NCI-H748 treated with DMSO at 0.1 percent for 48 hours (cell line): ENCODE data around the gene COPG1.

Experiments
- DNase-seq: peaks from one replicate; lab custom pipeline; 2025; lab: John Stamatoyannopoulos, UW

The COPG1 gene

DNA sequence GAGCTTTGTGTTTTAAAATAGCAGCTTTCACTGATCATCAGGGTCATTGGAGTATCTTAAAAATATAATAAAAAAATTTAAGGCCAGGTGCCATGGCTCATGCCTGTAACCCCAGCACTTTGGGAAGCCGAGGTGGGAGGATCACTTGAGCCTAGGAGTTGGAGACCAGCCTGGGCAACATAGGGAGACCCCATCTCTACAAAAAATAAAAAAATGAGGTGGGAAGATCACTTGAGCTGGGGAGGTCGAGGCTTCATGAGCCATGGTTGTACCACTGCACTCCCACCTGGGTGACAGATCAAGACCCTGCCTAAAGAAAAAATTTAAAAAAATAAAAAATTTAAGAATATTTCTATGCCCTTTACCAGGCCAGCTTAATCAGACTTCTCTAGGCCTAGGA lies 30.8 kb downstream of the COPG1 start:
- no peak for DNase-seq

DNA sequence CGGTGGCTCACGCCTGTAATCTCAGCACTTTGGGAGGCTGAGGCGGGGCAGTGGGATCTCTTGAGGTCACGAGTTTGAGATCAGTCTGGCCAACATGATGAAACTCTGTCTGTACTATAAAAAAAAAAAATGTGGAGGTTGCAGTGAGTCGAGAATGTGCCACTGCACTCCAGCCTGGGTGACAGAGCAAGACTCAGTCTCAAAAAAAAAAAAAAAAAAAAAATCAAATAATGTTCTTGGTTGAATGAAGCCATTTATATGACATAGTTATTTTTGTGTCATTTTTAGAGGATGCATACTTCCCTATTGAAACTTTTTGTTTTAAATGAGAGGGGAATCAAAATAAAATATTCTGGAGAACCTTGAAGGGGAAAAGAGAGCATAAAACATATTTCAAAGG lies 32.3 kb downstream of the COPG1 start:
- DNase-seq: no peak

DNA sequence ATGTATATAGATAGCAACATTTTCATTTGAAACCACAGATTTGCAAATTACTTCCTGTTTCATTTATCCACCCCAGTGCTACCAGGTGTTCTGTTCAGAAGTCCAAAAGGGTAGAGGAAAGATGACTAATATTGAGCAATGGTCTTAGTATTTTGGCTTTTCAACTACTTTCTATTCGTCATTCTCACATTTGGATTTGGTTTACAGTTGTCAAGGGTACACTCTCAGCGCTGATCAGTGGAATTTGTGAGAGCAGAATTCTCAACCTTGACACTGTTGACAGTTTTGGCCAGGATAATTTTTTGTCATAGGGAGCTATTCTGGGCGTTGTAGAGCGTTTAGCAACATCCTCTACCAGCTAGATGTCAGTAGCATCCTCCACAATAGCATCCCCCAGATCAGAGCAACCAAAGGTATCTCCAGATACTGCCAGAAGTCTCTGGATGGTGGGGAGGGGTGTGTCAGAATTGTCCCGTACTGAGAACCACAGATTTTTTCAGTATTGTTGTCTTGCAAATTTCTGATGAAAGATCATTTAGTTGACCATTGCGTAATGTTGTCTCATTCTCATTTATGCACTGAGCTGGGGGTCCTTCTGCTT lies 33.4 kb downstream of the COPG1 start:
- DNase-seq: no peak

DNA sequence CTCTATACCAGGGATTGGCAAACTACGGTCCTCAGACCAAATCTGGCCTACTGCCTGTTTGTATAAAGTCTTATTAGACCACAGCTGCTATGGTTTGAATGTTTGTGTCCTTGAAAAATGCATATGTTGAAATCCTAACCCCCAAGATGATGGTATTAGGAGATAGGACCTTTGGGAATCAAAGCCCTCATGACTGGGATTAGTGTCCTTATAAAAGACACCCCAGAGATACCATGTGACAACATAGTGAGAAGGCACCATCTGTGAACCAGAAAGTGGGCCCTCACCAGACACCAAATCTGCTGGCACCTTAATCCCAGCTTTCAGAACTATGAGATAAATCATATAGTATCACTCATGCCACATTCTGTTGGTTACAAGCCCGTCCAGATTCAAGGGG lies 36.7 kb downstream of the COPG1 start:
- DNase-seq: no peak

DNA sequence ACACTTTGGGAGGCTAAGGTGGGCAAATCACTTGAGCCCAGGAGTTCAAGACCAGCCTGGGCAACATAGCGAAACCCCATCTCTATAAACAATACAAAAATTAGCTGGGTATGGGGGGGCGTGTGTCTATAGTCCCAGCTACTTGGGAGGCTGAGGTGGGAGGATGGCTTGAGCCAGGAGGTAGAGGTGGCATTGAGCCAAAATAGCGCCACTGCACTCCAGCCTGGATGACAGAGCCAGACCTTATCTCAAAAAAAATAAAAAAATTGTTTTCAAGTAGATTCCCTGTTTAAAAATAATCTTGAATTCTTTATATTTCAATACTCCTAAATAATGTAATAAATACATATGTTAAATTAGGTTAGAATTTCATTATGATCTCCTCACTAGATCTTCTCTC lies 39.0 kb downstream of the COPG1 start:
- DNase-seq: no peak

DNA sequence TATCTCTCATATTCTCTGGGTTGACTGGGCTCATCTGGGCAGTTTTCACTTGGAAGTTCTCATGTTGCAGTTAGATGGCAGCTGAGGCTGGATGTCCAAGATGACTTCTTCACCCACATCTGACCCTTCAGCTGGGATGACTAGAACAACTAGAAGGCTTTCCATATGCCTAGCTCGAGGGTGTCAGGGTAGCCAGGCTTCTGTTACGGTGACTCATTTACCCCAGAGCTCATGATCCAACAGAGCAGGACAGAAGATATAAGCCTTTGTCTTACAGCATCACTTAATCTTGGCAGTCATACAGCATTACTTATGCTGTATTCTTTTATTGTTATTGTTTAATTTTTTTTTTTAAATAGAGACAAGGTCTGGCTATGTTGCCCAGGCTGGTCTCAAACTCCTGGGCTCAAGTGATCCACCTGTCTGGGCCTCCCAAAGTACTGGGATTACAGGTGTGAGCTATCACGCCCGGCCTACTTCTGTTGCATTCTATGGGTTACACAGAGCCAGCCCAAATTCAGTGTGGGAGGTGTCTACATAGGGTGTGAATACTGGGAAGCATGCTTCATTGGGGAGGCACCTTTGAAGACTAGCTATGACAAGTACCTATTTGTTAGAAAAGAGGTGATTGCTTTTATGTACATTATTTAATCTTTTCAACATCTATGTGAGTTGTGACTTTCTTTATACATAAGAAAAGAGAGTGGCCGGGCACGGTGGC lies 40.0 kb downstream of the COPG1 start:
- DNase-seq: no peak

DNA sequence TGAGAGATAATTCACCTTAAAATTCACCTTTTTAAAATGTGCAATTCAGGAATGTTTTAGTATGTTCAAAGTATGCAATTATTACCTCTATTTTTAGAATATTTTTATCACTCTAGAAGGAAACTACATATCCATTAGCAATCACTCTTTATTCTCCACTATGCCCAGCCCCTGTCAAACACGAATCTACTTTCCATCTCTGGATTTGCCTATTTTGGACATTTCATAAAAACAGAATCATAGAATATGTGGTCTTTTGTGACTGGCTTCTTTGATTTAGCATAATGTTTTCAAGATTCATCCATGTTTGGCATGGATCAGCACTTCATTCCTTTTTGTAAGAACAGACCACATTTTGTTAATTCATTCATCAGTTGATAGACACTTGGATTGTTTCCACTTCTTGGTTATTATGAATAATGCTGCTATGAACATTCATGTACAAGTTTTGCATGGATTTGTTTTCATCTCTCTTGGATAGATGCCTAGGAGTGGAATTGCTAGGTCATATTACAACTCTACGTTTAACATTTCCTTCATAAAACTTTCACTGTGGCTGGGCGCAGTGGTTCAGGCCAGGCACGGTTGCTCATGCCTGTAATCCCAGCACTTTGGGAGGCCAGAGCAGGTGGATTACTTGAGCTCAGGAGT lies 42.0 kb downstream of the COPG1 start:
- no peak for DNase-seq

DNA sequence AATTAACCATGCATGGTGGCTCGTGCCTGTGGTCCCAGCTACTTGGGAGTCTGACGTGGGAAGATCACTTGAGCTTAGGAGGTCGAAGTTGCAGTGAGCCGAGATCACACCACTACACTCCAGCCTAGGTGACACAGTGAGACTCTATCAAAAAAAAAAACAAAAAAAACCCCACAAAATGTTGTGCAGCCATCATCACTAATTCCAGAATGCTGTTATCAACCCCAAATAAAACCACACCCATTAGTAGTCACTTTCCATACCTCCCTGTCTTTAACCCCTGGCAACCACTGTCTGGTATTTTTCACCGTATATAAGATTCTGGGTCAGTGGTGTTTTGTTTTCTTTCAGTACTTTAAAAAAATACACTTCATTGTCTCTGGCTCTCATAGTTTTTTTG lies 45.9 kb downstream of the COPG1 start:
- DNase-seq: no peak

DNA sequence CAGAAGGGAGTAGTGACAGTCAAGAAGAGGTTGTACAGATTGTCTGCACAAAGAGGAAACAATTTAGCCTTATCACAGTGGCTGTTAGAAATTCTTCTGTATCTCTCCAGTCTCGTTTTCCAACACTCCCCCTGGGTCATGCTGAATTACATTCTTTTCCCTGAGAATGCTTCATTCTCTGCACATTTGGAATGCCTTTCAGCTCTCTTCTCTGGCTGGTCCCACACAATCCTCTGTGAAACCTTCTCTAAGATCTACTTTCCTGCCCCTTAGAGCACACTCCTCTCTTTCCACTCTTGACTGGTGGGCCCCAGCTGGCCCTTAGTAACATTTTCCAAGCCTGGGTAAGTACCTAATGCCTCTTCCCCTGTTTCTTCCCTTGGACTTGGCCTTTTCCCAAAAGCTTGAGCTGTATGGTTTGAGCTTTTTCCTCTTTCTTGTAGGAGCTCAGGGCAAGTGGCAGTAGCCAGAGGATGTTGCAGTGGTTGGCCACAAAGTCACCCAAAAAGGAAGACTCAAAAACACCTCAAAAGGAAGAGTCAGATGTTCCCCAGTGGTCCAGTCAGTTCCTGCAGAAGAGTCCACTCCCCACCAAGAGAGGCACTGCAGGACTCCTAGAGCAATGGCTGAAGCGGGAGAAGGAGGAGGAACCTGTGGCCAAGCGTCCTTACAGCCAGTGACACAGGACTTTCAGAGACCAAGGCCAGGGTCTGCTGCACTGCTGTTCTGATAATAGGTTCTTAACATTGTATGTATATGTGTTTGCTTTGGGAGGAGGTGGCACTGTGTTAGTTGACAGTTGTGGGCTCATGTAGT lies 54.9 kb downstream of the COPG1 start:
- DNase-seq: no peak

DNA sequence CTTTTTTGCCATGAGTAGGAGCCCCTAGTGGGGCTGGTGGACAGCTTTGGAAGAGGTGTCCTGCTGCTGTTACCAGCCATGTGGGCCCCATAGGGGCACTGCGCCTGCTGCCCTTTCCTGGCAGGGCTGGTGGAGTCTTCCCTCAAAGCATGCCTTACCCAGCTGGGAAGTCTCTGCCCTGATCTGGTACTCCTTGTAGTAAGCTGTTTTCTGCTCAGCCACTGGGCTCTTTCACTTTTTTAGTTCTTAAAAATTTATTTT lies 55.5 kb downstream of the COPG1 start:
- DNase-seq: no peak

DNA sequence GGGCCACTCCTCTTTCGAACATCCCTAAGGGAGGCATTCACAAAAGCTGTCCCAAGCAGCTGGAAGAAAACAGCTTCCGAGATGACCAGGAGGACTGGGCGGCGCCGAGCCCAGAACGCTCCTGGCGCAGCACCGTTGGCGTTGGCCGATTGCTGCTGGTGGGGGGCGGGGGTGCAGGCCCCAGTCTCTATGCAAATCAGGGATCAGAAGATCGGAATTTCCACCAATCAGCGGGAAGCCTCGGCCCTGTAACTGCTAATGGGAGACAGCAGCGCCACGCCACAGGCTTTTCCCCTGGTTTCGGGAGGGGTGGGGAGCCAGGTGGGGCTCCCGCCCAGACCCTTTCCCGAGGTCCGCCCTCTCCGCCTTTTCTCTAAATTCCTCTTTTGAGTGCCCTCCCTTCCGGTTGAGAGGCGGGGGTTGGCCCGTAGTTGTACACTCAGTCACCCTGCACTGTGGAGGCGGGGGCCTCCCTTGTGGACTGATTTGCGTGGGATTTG lies 56.2 kb downstream of the COPG1 start:
- DNase-seq: peak; percentile 55

DNA sequence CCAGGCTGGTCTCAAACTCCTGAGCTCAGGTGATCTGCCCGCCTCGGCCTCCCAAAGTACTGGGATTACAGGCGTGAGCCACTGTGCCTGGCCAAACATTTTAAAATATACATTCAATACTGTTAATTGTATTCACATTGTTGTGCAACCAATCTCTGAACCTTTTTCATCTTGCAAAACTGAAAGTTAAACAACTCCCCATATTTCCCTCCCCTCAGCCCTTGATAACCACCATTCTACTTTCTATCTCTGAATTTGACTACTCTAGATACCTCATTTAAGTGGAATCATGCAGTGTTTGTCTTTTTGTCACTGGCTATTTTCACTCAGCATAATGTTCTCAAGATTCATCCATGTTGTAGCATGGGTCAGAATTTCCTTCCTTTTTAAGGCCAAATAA lies 59.2 kb downstream of the COPG1 start:
- no peak for DNase-seq

DNA sequence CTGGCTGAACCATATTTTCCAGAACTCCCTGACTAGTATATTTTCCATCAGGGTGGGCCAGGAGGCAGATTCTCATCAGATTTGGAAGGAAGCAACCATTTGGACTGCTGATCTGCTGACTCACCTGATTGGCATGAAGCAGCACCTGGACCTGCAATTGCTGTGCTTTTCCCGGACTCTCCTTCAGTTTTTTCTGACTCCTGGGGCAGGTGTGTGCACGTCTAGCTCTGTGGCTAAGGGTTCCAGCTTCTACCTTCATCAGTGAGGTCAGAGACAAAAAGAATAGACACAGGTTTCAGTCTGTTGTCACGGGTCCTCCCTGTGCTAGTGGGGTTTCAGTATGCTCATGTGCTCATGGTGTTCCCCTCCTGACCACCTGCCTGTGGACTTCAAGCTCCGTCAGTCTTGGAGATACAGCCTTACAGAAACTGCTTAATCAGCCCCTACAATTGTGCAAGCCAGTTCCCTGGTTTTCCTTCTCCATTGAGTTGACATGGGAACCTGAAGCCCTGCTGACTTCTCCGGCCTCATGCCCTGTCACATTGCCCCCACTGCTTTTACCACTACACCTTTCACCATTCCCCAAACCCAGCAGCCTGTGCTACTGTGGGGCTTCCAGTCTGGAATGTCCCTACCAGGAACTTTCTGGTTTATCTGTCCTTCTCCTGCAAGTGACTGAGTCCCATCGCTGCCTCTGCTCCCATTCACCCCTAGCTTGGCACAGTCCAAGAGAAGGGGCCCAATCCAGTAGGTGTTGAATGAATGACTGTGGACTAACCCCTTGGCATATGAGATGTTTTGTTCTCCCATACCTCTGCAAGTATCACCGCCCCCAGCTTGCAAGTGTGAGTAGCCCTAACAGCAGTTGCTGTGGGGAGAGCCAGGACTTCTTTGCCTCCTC lies 61.0 kb downstream of the COPG1 start:
- no peak for DNase-seq

DNA sequence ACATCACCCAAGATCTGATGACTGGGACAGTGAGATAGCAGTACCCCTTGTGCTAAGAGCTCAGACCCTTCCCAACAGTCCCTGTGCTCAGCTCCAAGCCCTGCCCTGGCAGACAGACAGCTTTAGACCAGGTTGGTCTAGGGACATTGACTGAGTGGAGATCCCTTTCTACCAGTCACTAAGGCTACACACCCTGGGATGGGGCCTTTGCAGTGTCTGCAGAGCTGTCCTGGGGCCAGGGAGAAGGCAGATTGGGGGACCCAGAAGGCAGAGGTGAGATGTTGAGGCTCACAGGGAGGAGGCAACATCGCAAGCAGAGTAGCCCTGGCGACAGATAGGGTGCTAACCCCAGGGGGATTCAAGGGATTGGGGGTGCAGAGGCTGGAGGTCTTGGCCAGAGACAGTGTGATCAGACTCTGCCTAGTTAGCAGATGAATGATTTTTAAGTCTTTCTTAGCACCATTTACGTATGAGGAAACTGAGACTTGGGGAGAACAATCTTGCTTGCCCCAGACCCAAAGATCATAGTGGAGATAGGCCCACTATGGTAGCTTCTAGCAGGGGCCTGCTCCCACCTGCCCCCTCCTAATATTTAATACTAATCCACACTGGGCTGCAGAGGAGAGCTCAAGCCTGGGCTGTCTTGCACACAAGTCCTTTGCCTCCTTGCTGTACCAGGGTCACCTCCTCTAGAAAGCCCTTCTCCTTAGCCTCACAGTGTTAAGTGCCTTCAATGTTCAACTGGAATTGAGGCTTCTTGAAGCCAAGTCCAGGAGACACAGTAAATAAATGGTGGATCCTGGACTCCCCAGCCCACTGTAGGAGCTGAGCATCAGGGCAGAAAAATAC lies 61.9 kb downstream of the COPG1 start:
- no peak for DNase-seq

DNA sequence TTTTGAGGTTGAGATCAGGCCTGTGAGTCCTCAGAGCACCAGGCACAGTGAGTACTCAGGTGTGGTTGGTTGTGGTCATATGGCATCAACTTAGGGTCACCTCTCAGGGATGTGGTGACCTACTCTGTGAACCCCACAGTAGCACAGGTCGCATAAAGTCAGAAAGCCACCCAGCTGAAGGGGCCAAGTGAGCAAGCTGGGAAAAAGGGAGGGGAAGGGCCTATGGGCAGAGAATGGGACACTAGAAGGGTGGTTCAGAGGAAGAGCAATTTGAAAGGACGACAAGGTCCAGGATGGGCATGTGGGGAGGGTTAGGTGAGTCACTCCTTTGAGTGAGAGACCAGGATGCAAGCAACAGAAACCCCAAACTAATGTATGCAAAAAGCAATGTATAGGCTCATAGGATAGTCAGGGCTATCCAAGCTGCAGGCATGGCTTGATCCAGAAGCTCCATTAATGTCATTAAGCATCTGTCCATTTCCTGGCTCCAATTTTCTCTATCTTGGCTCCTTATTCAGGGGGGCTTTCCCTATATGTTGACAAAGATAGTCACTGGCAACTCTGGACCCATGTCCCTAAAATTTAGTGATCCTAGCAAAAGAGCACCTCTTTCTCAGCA lies 62.7 kb downstream of the COPG1 start:
- DNase-seq: no peak

DNA sequence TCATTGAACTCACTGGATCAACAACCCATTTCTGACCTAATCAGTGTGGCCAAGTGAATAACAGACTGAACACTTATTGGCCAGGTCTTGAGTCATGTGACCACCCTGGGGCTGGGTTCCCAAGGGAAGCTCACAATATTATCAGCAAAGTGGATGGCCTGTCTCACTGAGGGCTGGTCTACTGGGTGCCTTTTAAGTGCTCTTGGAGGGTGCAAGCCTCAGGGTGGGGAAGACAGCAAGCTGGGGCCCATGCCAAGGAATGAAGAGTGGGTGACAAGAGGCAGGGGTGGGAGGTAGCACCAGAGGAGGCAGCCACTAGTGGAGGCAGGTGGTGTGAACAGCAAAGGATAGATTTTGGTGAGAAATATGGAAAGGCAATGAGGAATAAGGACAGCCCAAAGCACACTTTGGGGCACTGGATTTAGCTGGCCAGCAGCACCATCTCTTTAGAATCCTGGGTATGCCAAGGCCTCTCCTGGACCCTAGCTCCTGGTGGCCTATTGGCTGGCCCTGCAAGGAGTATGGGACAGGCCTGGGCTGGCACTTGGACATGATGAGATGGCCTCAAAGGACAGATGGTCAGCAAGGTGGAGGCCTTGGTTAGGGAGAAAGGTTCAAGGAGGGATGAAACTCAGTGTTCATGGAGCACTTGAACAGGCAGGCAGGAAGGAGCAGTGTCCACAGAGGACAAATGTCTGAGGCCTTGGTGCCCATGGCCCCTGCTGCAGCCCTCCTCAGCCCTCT lies 63.4 kb downstream of the COPG1 start:
- no peak for DNase-seq

DNA sequence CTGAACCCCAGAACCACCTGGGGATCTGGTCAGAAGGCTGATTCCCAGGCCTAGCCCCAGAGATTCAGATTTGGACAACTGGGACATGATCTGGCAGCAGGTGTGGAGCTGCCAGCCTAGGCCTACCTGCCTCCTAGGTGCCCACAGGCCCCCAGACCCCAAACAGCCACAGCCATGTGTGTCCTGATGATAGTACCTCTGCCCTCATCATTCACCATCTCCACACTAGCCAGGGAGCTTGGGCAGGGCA lies 63.9 kb downstream of the COPG1 start:
- no peak for DNase-seq

DNA sequence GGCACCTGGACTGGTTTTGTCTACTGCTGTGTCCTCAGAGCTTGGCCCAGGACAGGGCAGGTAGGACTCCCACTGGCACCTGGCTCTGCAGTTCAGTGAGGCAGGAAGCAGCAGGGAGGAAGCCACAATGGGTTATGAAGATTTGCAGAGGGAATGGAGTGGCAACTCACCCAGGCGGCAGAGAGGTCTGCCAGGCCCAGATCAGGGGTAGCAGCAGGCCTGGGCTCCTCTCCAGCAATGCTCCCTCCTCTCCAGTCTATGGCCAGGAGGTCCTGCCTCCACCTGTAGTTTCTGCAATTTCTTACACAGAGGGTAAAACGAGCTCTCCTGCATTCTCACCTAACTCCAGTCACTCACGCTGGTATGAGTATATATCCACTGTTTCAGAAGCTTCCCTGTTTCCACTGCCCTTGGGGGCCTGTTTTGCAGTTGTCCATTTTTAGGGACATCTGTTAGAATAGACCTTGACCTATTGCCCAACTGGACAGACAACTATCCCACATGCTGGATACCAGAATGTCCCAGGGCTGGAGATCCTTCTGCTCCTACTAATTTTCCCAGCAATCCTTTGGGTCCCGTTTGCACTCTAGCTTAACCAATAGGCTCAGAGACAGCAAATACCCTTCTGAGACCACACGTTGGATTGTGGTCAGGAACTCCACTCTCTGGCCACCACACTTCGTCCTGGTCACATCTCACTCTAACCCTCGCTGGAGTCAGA lies 64.4 kb downstream of the COPG1 start:
- no peak for DNase-seq
